ENCODE measurements around the gene ASB16.

ASB16 gene

GRCh38 chr17:44188576-44189403, 18.3 kb downstream of the ASB16 start:
- no peak for DNase-seq (ENCODE audit: low spot score)
- peak overlapping the region; percentile 85 for H3K27ac ChIP-seq
- no peak for TF ChIP-seq CTCF (conservative IDR thresholded peaks at IDR 0.05; ENCODE audit: low read depth)
- ChIA-PET CTCF (interaction anchor here (0.6 to 0.9 kb wide), 3 partner anchors 16 to 142 kb away, joined by 3 to 5 read pairs (median 5); no protein-coding TSS in a partner anchor), POLR2A (ENCODE audit: low non-redundant PET) (interaction anchor here (0.6 kb wide), 1 partner anchor 827 kb away, joined by 3 read pairs; no protein-coding TSS in a partner anchor)

- CTCF ChIA-PET: no interaction called here
- TF ChIP-seq CTCF (conservative IDR thresholded peaks at IDR 0.05; ENCODE audit: low read depth): no peak
- peak overlapping the region; percentile 85 for H3K27ac ChIP-seq
- POLR2A ChIA-PET (ENCODE audit: low non-redundant PET): no interaction called here
- DNase-seq (ENCODE audit: low spot score): no peak
Observed at GRCh38 chr17:44190481-44190880, 20.0 kb downstream of the ASB16 start.

GRCh38 chr17:44191369-44191768, 20.9 kb downstream of the ASB16 start:
- no peak for DNase-seq (ENCODE audit: low spot score)
- peak overlapping the region; percentile 85 for H3K27ac ChIP-seq
- POLR2A ChIA-PET (ENCODE audit: low non-redundant PET): interaction anchor here (0.8 kb wide), 1 partner anchor 27 kb away, joined by 3 read pairs; no protein-coding TSS in a partner anchor
- CTCF ChIA-PET: no interaction called here
- TF ChIP-seq CTCF (conservative IDR thresholded peaks at IDR 0.05; ENCODE audit: low read depth): no peak

- CTCF ChIA-PET: no interaction called here
- POLR2A ChIA-PET (ENCODE audit: low non-redundant PET): interaction anchor here (0.8 kb wide), 1 partner anchor 26 kb away, joined by 3 read pairs; no protein-coding TSS in a partner anchor
- peak overlapping the region; percentile 85 for H3K27ac ChIP-seq
- TF ChIP-seq CTCF (conservative IDR thresholded peaks at IDR 0.05; ENCODE audit: low read depth): no peak
- DNase-seq (ENCODE audit: low spot score): no peak
Observed at GRCh38 chr17:44191941-44192496, 21.5 kb downstream of the ASB16 start.

- H3K27ac ChIP-seq: peak overlapping the region; percentile 85
- no peak for TF ChIP-seq CTCF (conservative IDR thresholded peaks at IDR 0.05; ENCODE audit: low read depth)
- CTCF ChIA-PET: no interaction called here
- DNase-seq (ENCODE audit: low spot score): no peak
- POLR2A ChIA-PET (ENCODE audit: low non-redundant PET): interaction anchor here (0.5 kb wide), 1 partner anchor 25 kb away, joined by 3 read pairs; no protein-coding TSS in a partner anchor
Observed at GRCh38 chr17:44192750-44193149, 22.2 kb downstream of the ASB16 start.

- ChIA-PET POLR2A (ENCODE audit: low non-redundant PET) (interaction anchor here (0.5 kb wide), 1 partner anchor 25 kb away, joined by 3 read pairs; no protein-coding TSS in a partner anchor), CTCF (interaction anchor here (0.8 kb wide), 1 partner anchor 138 kb away, joined by 3 read pairs; no protein-coding TSS in a partner anchor)
- no peak for TF ChIP-seq CTCF (conservative IDR thresholded peaks at IDR 0.05; ENCODE audit: low read depth)
- peak overlapping the region; percentile 85 for H3K27ac ChIP-seq
- no peak for DNase-seq (ENCODE audit: low spot score)
Observed at GRCh38 chr17:44193326-44194084, 23.0 kb downstream of the ASB16 start.
